HG03460 (cell line): ENCODE results near the gene MSRB1.
A peak's percentile ranks its signal among the peaks of the same experiment; 100 is the strongest.

Experiments
- ATAC-seq: cut with Tn5 transposase; IDR thresholded peaks from one replicate; pipeline ENCODE4 v1.9.1; 2021; ENCODE audit not compliant: unreplicated experiment

MSRB1 gene

DNA sequence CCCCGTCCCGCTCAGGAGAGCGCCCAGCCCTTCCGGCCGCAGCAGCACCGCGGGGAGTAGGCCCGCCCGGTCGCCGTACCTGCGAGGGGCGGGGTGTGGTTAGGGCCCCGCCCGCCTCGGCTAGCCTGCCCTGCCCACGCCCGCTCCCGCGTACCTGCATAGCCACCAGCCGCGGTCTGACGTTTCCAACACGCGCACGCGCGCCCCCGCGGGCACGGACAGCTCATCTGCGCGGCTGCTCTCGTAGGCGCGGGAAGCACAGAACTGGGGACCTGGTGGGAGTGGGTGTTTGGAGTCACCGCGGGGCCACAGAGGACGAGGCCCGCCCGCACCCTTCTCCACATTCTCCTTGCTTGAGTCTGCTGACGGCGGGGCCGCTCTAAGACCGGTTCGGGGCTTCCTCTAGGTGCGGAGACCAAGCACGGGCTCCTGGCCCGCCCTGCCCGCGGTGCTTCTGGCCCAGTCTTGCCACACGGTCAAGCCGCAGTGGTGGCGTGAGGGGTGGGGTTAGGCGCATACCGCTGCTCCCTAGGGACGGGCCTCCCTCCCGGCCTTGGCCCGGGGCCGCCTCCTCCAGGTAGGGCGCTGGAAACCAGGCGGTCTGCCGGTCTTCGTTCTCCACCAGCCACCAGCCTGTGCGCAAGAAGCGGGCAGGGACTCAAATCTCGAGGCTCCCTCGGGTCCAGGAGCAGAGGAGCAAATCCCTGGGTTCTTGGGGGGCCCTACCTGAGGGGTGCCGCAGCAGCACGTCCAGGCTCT, 36.5 kb upstream of the MSRB1 start:
- no peak for ATAC-seq

DNA sequence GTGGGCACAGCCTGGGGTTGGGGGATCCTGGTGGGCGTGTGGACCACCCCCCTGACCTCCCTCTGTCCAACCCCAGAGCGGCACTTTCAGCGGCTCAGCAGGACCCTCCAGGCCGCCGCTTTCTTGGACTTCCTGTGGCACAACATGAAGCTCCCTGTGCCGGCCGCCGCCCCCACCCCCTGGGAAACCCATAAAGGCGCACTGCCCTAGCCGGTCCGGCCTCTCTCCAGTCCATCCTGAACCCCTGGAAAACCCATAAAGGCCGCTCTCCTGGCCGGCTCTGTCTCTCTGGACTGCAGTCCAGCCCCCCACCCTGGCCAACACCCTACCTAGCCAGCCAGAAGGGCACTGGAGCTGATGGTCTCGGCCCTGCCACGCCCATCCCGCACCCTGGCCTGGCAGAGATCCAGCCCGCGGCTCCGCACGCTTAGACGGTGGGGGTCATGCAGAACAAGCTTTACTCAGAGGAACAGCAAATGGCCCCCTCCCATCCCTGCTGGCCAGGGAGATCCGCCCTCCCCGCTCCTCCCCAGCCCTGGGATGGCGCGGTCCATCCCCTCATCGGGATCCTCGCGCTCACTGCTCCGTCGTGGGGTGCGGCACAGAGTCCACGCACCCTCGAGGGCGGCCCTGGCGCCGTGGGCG, 35.6 kb upstream of the MSRB1 start:
- no peak for ATAC-seq

DNA sequence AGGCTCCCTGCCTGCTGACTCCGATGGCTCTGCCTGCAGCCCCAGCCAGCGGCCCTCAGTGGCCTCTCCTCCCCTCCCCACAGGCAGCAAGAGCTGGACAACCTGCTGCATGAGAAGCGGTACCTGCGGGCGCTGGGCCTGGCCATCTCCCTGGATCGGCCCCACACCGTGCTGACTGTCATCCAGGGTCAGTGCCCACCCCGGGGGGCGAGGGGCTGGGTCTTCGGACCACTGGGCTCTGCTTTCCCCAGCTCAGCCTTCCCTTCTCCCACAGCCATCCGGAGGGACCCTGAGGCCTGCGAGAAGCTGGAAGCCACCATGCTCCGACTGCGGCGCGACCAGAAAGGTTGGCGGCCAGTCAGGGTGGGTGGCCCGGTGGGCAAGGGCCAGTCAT, 34.9 kb upstream of the MSRB1 start:
- ATAC-seq = no peak

DNA sequence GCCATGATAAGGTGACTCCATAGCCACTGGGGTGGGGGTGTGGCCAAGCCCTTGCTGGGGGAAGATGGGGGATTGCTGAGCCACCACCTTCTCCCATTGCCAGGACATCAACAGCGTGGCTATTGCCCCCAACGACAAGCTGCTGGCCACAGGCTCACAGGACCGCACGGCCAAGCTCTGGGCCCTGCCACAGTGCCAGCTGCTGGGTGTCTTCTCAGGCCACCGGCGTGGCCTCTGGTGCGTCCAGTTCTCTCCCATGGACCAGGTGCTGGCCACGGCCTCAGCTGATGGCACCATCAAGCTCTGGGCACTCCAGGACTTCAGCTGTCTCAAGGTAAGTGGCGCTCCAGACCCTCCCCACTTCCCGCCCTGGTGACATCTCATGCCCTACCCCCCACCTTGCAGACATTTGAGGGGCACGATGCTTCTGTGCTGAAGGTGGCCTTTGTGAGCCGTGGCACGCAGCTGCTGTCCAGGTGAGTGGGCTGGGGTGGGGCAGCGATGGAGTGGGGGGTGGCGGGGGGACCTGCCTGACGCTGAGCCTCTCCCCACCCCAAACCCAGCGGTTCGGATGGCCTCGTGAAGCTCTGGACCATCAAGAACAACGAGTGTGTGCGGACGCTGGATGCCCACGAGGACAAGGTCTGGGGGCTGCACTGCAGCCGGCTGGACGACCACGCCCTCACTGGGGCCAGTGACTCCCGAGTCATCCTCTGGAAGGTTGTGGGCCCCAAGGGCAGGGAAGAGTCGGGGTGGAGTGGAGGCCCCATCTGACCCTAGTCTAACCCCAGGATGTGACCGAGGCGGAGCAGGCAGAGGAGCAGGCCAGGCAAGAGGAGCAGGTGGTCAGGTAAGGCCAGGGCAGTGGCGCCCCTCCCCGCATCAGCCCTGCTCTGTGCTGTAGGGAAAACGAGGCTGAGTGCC, 34.2 kb upstream of the MSRB1 start:
- no peak for ATAC-seq

DNA sequence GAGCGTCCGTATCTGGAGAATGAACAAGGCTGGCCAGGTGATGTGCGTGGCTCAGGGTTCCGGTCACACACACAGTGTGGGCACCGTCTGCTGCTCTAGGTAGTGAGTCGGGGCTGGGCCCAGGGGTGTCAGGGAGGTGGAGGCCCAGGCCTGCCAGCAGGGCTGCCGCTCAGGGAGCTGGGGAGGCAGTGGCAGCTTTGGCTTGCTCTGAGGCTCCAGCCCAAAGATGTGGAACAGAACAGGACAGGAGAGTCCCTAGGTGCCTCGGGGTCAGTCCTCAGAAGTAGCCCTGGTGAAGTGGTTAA, 33.2 kb upstream of the MSRB1 start:
- no peak for ATAC-seq

DNA sequence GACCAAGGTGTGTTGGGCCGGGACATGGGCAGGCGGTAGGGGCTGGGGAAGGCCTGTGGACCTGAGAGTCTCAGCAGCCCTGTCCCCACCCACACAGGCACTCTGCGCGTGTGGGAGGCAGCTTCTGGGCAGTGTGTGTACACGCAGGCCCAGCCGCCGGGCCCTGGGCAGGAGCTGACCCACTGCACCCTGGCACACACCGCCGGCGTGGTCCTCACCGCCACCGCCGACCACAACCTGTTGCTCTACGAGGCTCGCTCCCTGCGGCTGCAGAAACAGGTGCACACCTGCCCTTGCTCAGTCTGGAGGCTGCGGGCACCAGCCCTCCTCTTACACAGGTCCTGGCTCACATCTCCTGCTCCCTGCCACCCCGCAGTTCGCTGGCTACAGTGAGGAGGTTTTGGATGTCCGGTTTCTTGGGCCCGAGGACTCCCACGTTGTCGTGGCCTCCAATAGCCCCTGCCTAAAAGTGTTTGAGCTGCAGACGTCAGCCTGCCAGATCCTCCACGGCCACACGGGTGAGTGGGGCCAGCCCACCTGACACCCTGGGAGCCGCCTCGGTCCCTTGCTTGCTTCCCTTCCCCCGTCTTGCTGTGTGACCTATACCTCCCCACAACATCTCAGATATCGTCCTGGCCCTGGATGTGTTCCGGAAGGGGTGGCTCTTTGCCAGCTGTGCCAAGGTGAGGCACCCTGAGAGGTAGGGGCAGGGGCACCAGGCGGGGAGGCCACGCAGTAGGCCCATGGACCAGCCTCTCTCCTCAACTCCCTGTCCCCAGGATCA, 32.6 kb upstream of the MSRB1 start:
- ATAC-seq = no peak

DNA sequence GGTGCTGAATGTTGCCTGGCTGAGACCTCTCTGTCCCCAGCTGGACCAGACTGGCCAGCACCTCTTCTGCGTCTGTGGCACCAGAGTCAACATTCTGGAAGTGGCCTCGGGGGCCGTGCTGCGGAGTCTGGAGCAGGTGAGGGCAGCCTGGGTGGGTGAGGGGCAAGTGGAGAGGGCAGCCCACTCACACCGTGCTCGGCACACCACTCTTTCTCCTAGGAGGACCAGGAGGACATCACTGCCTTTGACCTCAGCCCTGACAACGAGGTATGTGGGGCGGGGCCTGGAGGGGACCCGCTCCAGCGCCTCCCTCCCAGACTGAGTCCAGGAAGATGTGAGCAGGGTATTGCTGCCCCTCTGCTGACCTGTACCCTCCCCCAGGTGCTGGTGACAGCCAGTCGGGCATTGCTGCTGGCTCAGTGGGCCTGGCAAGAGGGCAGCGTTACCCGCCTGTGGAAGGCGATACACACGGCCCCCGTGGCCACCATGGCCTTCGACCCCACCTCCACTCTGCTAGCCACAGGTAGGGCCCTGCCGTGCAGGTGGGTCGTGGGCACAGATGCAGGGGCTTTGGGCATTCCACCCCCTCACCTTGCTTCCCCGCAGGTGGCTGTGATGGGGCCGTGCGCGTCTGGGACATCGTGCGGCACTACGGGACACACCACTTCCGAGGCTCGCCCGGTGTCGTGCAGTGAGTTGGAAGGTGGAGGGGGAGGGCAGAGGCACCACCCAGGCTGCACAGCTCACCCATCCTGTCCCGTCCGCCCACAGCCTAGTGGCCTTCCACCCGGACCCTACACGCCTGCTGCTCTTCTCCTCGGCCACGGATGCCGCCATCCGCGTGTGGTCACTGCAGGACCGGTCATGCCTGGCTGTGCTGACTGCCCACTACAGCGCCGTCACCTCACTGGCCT, 31.4 kb upstream of the MSRB1 start:
- no peak for ATAC-seq

DNA sequence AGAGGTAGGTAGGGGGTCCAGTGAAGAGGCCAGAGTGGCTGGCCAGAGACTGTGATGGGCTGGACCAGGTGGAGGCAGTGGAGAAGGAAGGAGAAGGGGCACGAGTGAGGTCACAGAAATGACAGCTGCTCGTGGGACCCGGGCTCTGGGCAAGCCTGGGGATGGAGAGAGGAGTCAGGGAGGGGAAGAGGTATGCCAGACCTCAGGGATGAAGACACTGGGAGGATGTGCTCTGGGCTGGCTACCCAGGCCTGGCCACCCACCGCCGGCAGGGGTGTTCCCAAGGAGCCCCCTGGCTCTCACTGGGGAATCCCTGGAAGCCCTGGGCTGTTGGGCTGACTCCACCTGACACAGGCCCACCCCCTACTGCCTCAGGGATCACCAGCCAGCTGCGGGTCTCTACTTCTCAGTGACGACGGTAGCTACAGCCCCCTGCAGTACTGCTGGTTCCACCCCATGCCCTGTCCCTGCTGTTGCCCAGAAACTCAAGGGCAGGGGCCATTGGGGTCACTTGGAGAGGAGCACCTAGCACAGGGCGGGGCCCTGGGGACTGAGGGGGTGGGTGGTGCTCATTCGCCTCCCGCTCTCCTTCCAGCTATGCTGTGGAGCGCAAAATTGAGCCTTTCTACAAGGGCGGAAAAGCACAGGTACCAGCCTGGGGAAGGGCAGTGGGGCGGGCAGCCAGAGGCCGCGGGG, 30.6 kb upstream of the MSRB1 start:
- no peak for ATAC-seq

DNA sequence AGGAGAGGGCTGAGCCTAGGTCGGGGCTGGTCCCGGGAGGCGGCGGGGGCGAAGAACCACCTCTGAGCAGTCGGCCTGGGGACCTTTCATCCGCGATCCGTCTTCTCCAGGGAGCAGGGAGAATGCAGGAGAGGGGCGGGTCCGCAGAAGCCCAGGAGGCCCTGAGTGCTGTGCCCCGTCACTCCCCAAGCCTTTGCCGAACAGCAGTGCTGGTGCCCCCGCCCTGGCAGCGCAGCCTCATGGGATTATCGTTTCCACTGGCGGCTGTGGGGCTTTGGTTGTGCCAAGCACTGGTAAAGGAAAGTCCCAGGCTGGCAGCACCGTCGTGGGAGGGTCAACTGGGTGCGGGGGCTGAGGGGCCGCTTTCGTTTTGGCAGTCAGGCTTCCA, 29.5 kb upstream of the MSRB1 start:
- no peak for ATAC-seq

DNA sequence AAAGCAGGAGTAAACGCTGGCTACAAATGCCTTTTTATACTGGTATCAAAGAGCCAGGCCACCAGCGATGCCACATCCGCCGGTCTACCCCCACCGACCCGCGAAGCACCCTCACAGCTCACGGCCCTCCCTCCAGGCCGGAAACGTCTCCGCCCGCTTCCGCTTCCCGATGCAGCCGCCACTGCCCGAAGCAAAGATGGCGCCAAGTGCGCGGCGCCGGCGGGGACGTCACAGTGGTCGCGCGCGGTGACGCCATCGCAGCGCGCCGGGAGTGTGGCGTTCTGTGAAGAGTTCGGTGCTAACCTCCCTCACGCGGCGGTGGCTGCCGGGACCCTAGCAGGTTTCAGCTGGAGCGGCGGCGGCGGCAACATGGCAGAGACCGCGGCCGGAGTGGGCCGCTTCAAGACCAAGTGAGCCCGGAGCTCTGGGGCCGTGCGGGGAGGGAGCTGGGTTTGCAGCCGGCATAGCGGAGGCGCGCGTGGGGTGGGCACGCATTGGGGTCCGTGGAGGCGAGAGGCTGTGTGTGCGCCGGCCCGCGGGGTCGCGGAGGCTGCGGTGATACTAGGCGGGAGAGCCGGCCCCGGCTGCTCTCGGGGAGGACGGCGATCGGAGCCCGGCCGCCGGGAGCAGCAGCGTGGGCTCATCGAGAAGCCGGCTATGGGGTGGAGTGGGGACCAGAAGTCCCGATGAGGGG, 28.9 kb upstream of the MSRB1 start, which contains the start of gene TBL3:
Gene TBL3, plus strand, starts transcription at position 258 of the 694 bp plus-strand sequence. Its CDS starts 112 bp downstream, at position 370.
- ATAC-seq = peak; percentile 76

DNA sequence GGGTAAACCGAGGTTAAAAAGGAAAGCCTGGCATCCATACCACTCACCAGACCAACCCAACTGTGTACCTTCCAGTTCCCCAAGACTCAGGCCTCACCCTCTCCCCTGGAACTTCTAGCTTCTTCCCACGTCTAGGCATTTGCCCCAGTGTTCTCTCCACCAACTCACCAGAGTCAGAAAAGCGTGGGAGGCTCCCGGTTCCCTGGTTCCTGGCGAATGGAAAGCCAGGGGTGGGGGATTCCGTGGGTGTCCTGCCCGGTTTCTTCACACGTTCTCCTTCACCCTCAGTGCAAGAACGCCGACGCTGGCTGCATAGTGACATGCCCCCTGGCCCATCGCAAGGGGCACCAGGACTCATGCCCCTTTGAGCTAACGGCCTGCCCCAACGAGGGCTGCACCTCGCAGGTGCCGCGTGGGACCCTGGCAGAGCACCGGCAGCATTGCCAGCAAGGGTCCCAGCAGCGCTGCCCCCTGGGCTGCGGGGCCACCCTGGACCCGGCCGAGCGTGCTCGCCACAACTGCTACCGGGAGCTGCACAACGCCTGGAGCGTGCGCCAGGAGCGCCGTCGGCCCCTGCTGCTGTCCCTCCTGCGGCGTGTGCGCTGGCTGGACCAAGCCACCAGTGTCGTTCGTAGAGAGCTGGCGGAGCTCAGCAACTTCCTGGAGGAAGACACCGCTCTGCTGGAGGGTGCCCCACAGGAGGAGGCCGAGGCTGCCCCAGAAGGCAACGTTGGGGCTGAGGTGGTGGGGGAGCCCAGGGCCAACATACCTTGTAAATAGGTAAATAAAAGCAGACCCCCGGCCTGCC, 25.4 kb upstream of the MSRB1 start:
- no peak for ATAC-seq

DNA sequence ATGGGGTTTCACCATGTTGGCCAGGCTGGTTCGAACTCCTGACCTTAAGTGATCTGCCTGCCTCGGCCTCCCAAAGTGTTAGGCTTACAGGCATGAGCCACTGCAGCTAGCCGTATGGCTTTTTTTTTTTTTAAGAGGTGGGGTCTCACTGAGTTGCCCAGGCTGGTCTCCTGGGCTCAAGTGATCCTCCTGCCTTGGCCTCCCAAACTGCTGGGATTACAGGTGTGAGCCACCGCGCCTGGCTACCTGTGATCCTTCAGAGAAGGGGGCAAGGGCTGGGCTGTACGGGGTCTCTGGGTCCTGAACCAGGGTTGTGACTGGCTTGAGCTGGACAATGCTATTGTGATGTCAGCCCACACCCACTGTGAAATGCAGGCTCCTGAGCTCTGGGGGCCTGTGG, 23.5 kb upstream of the MSRB1 start, which contains the start of gene RNF151:
Gene RNF151, plus strand, starts transcription at position 397 of the 400 bp plus-strand sequence. CDS start 26 bp downstream, outside the sequence.
- ATAC-seq = no peak

DNA sequence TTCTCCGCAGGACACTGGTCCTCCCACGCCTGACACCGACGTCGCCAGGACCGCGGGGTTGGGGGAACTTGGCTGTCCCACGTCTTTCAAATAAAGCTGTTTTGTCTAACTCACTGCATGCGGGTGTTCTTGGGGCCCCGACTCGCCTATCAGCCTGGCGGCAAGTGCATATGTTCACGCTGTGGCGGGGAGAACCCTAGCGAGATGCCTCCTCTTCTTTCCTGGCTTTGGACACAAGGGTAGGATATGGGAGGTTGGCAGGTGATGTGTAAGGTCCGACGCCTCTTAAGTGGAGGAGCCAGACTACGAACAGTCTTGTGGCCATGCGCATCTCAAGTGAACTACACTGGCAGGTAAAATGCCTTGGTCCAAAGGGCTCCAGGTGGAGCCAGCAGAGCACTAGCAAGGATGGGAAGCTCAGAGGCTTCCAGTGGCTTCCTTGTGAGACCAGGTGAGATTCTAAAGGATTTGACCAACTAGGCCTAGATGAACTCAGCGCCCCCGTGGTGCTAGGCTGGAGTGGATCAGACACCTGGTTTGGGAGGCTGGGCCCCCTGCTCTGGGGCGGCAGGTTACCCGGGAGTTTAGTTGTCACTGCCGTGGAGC, 22.5 kb upstream of the MSRB1 start:
- no peak for ATAC-seq

DNA sequence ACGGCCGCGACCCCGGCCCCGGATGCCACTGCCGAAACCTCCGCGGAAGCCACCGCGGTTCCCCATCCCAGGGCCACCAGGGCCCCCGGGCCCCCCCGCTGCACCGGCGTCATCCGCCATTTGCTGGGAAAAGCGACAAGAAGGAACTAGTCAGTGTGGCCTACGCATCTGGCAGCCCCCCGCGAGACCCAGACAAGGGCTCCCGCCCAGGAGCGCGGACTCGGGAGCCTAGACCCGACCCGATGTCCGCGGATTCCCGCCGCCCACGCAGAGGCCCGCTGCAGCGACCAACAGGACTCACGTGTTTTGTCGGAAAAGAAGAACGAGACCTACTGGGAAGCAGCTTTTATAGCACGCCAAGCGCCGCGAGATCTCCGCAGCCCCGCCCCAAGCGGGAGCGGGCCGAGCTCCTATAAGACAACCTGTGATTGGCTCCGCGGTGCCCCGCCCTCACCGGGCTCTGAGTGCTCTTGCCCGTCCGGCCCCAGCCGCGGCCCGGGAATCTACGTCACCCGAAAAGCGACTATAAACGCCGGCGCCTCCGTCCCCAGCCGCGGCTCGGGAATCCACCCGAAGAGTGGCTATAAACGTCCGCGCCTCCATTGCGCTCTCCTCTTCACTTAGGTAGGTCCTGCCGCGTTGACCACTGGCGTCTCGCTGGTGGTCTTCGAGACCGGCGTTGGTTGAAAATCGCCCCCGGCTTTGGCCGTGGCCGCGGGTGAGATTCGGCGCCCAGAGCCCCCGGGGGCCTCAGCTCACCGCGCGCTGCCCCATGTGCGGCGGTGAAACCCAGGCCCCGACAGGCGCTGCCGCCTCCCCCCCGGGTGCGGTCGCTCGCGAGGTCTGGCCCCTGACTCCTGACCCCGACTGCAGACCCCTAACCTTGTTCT, 21.8 kb upstream of the MSRB1 start, which contains the start of gene RPS2:
Gene RPS2, minus strand, starts transcription at position 321 of the 890 bp plus-strand sequence. Its CDS starts 201 bp downstream, at position 120.
- ATAC-seq = peak; percentile 65

DNA sequence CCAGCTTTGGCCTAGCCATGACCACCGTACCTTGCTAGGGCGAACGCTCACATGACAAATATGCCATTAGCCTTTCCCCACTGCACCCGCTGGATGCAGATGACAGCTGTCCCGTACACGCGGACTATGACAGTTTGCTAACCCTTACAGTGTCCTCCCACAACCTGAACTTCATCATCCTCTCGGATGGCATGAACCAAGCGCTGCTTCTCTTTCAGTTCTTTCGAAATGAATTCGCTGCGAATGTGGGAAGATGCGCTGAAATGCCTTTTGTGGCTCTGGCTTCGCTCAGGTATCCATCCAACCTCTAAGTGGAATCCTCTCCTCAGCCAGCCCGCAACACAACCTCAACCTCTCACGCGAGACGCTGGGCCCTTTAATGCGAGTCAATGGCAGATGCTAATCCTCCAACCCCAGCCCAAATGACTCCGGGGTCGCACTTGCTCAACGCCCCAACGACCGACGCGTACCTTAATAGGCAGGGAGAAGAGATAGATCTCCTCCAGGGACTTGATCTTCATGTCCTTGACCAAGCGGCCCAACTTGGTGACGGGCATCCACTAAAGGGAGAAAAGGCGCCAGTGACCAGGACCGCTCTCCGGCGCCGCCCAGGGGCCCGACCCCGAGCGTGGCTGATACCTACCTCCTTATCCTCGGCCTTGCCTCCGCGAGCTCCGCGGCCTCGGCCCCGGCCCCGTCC, 21.0 kb upstream of the MSRB1 start:
- peak; percentile 3 for ATAC-seq
